HG03558 (cell line): ENCODE data around the gene SHISA7.

Experiments used
- ATAC-seq: cut with Tn5 transposase; IDR thresholded peaks from one replicate; pipeline ENCODE4 v1.9.1; 2021; ENCODE audit warnings: moderate number of reproducible peaks; ENCODE audit not compliant: unreplicated experiment; ENCODE audit errors: extremely low read depth

SHISA7 gene

DNA sequence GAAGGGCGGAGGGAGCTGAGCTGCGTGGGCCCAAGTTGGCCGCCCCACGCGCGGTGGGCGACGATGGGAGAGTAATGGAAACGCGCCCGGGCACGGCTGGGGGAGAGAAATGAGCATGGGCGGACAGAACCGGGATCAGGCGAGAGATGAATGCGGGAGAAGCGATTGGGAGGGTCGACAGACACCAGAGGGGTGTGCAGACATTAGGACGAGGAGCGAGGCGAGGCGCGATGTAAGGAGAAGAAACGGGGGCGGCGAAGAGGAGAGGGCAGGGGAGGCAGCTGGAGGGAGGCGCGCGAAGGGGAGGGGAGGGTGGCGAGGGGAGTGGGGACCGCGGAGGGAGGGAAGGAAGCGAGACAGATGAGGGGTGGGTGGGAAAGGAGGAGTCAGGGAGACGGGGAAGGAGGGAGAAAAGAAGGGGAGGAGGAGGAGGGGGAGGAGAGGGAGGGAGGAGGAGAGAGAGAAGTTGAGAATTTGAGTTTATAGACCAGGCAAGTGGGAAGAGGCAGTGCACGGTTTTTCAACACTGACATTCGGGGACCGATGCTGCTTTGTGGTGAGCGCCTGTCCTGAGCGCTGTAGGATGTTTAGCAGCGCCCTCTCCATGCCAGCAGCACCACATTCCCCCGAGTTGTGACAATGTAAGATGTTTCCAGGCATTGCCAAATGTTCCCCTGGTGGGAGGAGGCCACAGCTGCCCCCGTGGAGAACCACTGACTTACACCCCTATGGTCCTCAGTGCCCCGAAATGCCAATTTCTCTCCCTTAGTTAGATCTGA lies at the start of gene SHISA7:
Gene SHISA7 (minus strand): TSS at position 256 of the 779 bp plus-strand sequence. CDS start 437 bp downstream, outside the sequence.
- ATAC-seq: no peak

GRCh38 chr19:55492362-55492944 lies 49.4 kb upstream of the SHISA7 start:
- no peak for ATAC-seq

- no peak for ATAC-seq
These were observed 48.7 kb upstream of the SHISA7 start for GRCh38 chr19:55491546-55492360.

GRCh38 chr19:55490478-55491432 lies 47.7 kb upstream of the SHISA7 start:
- ATAC-seq: no peak

- ATAC-seq: no peak
These were observed 46.8 kb upstream of the SHISA7 start for GRCh38 chr19:55489711-55490477.

- no peak for ATAC-seq
These were observed 46.0 kb upstream of the SHISA7 start for GRCh38 chr19:55488986-55489710.

GRCh38 chr19:55487924-55488687 lies 45.0 kb upstream of the SHISA7 start, which contains the start of gene SSC5D:
SSC5D (plus strand) TSS chr19:55488436; CDS start chr19:55488590, 154 bp downstream.
- ATAC-seq: no peak

- ATAC-seq: no peak
These were observed 44.1 kb upstream of the SHISA7 start for GRCh38 chr19:55486971-55487923.

- no peak for ATAC-seq
These were observed 43.2 kb upstream of the SHISA7 start for GRCh38 chr19:55486043-55486970.

DNA sequence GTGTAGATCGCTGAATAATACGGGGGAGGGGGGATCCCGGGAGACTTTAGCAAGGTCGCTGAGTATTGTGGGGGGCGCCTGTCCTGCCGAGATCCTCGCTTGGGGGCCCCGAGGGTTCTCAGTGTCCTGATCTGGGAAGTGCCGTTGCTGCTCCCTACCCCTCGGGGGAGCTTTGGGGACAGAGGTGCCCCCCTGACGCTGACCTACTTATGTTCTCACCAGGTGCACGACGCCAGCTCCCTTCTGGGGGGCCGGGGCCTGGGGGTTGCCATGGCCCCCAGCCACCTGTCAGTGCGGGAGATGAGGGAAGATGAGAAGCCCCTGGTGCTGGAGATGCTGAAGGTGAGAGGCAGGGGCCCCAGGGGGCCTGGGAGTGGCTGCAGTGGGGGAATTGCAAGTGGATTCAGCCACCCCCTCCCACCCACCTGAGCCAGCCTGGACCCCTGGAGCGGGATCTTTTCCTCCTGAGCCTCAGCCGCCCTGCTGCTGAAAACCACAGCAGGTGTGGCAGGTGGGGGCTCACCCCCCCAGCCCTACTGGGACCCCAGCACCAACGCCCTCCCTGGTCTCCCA lies 42.4 kb upstream of the SHISA7 start:
- ATAC-seq: no peak

DNA sequence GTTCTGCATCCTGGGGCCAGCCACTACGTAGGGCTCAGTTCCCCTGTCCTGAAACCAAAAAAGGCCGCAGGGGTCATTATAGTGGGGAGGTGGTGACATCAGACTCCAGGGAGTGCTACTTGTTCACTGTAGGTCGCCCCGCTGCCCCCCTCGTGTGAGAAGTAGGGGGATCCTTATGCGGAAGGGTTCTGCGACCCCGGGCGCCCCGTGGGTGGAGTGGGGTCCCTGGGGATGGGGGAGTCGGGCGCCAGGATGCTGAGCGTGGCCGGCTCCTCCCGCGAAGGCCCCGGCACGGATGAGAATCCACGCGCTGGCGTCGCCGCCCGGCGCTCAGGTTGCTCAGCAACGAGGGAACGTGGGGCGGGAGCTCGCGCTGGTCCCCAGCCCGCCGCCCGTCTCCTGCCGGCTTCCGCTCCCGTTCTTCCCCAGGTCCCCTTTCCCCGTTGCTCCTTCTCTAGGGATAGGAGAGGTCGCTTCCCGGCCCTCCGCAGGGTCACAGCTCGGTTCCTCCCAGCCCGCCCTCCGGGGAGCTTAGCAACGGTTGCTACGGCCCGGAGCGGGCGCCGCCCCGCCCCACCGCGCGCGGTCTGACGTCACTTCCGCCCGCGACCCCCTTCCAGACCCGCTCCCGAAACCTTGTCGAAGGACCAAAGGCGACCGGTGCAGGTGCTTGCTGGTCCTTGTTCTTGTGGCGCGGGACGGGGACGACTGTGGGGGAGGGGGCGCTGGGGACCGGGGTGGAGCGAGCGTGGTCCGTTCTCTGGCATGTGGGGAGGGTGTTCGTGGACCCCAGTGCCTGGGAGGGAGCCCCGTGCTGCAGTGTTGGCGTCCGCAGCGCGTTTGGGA lies 41.7 kb upstream of the SHISA7 start, which contains the start of gene NAT14:
Gene NAT14 (plus strand): TSS at position 596 of the 846 bp plus-strand sequence. CDS start 521 bp downstream, outside the sequence.
- ATAC-seq: no peak

DNA sequence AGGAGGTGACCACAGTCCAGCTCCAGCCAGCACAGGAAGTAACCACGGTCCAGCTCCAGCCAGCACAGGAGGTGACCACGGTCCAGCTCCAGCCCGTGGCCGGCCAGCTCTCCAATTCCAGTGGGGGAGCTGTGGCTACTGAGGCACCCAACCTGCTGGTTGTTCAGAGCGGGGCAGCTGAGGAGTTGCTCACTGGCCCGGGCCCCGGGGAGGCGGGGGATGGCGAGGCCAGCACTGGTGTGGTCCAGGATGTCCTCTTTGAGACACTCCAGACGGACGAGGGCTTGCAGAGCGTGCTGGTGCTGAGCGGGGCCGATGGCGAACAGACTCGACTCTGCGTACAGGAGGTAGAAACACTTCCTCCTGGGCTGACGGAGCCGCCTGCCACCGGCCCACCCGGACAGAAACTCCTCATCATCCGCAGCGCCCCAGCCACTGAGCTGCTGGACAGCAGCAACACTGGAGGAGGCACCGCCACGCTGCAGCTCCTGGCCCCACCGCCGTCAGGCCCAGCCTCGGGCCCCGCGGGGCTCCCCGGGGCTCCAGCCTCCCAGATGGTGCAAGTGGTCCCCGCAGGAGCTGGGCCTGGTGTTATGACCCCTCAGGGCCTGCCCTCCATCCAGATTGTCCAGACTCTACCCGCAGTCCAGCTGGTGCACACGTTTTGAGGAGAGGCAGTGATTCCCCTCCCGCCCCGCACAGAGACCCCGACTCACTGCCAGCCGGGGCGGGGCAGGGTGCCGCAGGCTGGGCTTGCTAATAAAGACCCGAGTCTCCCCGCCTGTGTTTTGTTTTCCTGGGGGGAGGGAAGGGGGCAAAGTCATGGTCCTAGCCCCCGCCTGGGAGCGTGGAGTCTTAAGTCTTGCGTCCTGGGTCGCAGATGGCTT lies 40.8 kb upstream of the SHISA7 start:
- ATAC-seq: no peak

- ATAC-seq: no peak
These were observed 40.0 kb upstream of the SHISA7 start for GRCh38 chr19:55482967-55483705.
